Tibial nerve (tissue), 3 donors: ENCODE data around the gene CALB2.

Experiments used
- CTCF ChIP-seq, 5 experiments: fragments of 200-600 bp in 3 of 5; fragments of 450-650 bp in 2 of 5; sonication (generic) in 3 of 5; IDR thresholded peaks; one replicate each; pipeline ENCODE4 v1.5.1; 2016 to 2019; ENCODE audit warnings: antibody characterized with exemption in 5 of 5, mild to moderate bottlenecking in 3 of 5, moderate library complexity in 2 of 5
- POLR2A ChIP-seq, 2 donors: fragments of 450-650 bp; IDR thresholded peaks; one replicate each; pipeline ENCODE4 v1.6.1; 2017; ENCODE audit warnings: antibody characterized with exemption in 2 of 2, mild to moderate bottlenecking in 2 of 2, moderate library complexity in 2 of 2

DNA sequence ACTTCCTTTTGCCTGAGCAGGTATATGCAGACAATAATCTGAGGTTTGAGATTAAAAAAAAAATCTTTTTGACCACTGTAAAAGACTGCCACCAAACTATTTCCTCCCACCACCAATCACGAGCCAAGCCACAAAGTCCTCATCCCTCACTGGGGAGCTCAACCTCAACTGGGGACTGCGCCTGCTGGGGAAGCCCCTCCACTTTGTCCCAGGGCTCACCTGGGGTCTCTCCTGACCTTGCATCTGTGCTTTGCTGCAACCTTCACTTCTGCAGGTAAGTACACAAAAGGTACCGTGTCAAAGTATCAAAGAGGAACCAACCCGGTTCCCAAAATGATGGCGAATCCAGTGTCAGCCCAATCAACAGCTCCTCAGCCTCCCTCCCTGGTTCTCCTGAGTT lies 47.8 kb downstream of the CALB2 start:
- TF ChIP-seq POLR2A (IDR thresholded peaks at IDR 0.05): no peak
- no peak for TF ChIP-seq CTCF (IDR thresholded peaks at IDR 0.05)
